ENCODE measurements around the gene EPHA10.
"Not testable (repeated sequence)": the region's sequence is repeated elsewhere in the genome, so short reads cannot be mapped to it uniquely, and the experiment has no call there.

DNA sequence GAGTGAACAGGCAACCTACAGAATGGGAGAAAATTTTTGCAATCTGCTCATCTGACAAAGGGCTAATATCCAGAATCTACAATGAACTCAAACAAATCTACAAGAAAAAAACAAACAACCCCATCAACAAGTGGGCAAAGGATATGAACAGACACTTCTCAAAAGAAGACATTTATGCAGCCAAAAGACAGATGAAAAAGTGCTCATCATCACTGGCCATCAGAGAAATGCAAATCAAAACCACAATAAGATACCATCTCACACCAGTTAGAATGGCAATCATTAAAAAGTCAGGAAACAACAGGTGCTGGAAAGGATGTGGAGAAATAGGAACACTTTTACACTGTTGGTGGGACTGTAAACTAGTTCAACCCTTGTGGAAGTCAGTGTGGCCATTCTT is 6.5 kb upstream of the EPHA10 start:
- not testable (repeated sequence) for TF ChIP-seq POLR2AphosphoS5 (IDR thresholded peaks at IDR 0.05; ENCODE audit: borderline replicate concordance, low read depth, low read length); EZH2 (IDR thresholded peaks at IDR 0.05); FOXP2 (optimal IDR thresholded peaks at IDR 0.05; ENCODE audit: control extremely low read depth, extremely low read length, insufficient read depth)
